ENCODE data around the gene SNX8. TPM values are rescaled to one million over a fixed set of nuclear protein-coding genes. Genes with fewer than 3 reads are reported as not detected.

SNX8 gene
- total and polyA plus RNA-seq, 2 of the 13 experiments (the other 11 are each of a cell fraction or from before 2014, with no cell fraction given): 20.6 to 45.2 TPM

DNA sequence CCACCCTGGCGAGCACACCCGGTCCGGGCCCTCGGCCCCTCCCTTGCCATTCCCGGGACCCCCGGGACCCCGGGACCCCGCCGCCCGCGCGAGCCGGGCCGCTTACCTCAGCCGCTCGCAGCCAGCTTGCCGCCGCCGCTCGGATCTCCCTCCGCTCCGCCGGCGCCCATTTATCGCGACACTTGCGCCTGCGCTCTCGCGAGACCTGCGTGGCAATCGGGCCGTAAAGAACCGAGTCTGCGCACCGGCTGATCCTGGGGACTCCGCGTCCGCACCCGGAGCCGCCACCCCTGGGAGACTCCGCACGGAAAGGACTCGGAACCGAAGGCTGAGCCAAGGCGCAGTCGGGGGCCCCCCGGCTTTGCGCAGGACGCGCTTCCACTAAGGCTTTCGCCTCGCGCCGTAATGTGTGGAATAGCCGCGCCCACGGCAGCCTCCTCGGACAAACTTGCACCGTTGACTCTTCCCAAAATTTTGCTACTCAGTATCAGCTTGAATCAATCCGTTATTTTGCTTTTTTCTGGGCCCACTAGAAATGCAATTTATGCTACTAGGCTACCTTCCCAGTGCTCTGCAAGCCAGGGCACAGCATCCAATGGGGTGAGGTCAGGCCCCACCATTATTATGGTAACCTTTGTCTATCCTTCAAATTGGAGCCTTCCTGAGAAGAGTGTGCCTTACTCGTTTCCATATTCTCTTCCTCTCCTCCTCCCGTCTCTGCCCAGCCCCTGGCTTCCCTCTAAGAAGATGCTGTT, 81.3 kb downstream of the SNX8 start, which contains the start of gene MAD1L1 (continued):
- TF ChIP-seq ZNF44 (CRISPR knock-in tag; IDR thresholded peaks at IDR 0.05) (no peak; the same call in 1 of the 2 replicates), ATF7-NPFF (CRISPR knock-in tag; IDR thresholded peaks at IDR 0.05; ENCODE audit: low read depth) (peak; percentile 66; the same call in 1 of the 2 replicates), TRIM24 (CRISPR knock-in tag; IDR thresholded peaks at IDR 0.05) (no peak), MZF1 (CRISPR knock-in tag; IDR thresholded peaks at IDR 0.05; ENCODE audit: borderline replicate concordance) (no peak), SAP130 (CRISPR knock-in tag; IDR thresholded peaks at IDR 0.05; ENCODE audit: low read depth) (peak; percentile 92), ZFY (CRISPR knock-in tag; IDR thresholded peaks at IDR 0.05) (peak; percentile 47; the same call in 1 of the 2 replicates), PAWR (CRISPR knock-in tag; IDR thresholded peaks at IDR 0.05; ENCODE audit: borderline replicate concordance) (0 out of 2 replicates have a peak, but pooled peaks have one; percentile 70), MED13 (CRISPR knock-in tag; IDR thresholded peaks at IDR 0.05) (no peak), ZNF570 (CRISPR knock-in tag; IDR thresholded peaks at IDR 0.05; ENCODE audit: borderline replicate concordance) (no peak), SRSF1 (optimal IDR thresholded peaks at IDR 0.05; ENCODE audit: low read depth, low read length) (peak; percentile 53), CREBL2 (CRISPR knock-in tag; IDR thresholded peaks at IDR 0.05; ENCODE audit: borderline replicate concordance) (no peak), NCOA1 (CRISPR knock-in tag; IDR thresholded peaks at IDR 0.05) (no peak), CEBPB (IDR thresholded peaks at IDR 0.05; ENCODE audit: borderline replicate concordance, low read depth, low read length) (no peak), MEIS1 (CRISPR knock-in tag; IDR thresholded peaks at IDR 0.05; ENCODE audit: borderline replicate concordance) (peak; percentile 44; the same call in 1 of the 2 replicates), SP5 (CRISPR knock-in tag; IDR thresholded peaks at IDR 0.05; ENCODE audit: borderline replicate concordance, low read depth) (no peak), ZSCAN9 (CRISPR knock-in tag; IDR thresholded peaks at IDR 0.05; ENCODE audit: borderline replicate concordance) (no peak), ZNF180 (CRISPR knock-in tag; IDR thresholded peaks at IDR 0.05; ENCODE audit: borderline replicate concordance, low read depth) (no peak), MED1 (CRISPR knock-in tag; IDR thresholded peaks at IDR 0.05) (peak; percentile 66), ZNF235 (CRISPR knock-in tag; IDR thresholded peaks at IDR 0.05; ENCODE audit: borderline replicate concordance) (peak; percentile 87; the same call in 1 of the 2 replicates)
- TF ChIP-seq, protein P1, sequence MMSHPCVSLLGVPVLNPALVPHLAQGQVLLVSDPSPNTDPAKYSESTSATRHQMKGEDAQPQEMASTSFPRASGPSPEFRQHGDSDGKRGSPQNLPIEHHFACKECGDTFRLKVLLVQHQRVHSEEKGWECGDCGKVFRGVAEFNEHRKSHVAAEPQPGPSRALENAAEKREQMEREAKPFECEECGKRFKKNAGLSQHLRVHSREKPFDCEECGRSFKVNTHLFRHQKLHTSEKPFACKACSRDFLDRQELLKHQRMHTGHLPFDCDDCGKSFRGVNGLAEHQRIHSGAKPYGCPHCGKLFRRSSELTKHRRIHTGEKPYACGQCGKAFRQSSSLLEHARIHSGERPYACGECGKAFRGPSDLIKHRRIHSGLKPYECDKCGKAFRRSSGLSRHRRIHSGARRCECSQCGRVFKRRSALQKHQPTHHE (CRISPR knock-in tag; IDR thresholded peaks at IDR 0.05; ENCODE audit: borderline replicate concordance): no peak
- TF ChIP-seq, protein P2, sequence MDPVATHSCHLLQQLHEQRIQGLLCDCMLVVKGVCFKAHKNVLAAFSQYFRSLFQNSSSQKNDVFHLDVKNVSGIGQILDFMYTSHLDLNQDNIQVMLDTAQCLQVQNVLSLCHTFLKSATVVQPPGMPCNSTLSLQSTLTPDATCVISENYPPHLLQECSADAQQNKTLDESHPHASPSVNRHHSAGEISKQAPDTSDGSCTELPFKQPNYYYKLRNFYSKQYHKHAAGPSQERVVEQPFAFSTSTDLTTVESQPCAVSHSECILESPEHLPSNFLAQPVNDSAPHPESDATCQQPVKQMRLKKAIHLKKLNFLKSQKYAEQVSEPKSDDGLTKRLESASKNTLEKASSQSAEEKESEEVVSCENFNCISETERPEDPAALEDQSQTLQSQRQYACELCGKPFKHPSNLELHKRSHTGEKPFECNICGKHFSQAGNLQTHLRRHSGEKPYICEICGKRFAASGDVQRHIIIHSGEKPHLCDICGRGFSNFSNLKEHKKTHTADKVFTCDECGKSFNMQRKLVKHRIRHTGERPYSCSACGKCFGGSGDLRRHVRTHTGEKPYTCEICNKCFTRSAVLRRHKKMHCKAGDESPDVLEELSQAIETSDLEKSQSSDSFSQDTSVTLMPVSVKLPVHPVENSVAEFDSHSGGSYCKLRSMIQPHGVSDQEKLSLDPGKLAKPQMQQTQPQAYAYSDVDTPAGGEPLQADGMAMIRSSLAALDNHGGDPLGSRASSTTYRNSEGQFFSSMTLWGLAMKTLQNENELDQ (CRISPR knock-in tag; IDR thresholded peaks at IDR 0.05; ENCODE audit: borderline replicate concordance): no peak
- TF ChIP-seq, protein P3, sequence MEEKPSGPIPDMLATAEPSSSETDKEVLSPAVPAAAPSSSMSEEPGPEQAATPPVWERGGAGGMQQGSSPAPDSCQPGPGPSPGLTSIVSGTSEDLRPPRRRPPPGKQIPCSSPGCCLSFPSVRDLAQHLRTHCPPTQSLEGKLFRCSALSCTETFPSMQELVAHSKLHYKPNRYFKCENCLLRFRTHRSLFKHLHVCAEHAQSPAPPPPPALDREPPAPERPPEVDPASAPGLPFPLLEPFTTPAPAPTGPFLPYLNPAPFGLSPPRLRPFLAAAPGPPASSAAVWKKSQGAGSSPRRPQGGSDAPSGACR (CRISPR knock-in tag; IDR thresholded peaks at IDR 0.05): no peak

Measured in HepG2 (cell line).